HG02840 (cell line): Measurements from ENCODE around the gene PIAS1.
A peak's percentile ranks its signal among the peaks of the same experiment; 100 is the strongest.
"Not testable (repeated sequence)": the region's sequence is repeated elsewhere in the genome, so short reads cannot be mapped to it uniquely, and the experiment has no call there.

ENCODE experiments used
- ATAC-seq: cut with Tn5 transposase; IDR thresholded peaks from one replicate; pipeline ENCODE4 v1.9.1; 2021; ENCODE audit warnings: mild to moderate bottlenecking, moderate library complexity, moderate number of reproducible peaks; ENCODE audit not compliant: unreplicated experiment, low FRiP score

Gene PIAS1

GRCh38 chr15:68053701-68054627 lies at the start of gene PIAS1:
TSS of gene PIAS1 (plus strand) at chr15:68054315. CDS start at chr15:68054327, 12 bp downstream.
- ATAC-seq = peak; percentile 76

GRCh38 chr15:68007642-68008041 lies 46.5 kb upstream of the PIAS1 start:
- ATAC-seq = not testable (repeated sequence)

GRCh38 chr15:68010361-68011153 lies 43.6 kb upstream of the PIAS1 start:
- no peak for ATAC-seq

GRCh38 chr15:68012911-68013310 lies 41.2 kb upstream of the PIAS1 start:
- no peak for ATAC-seq

GRCh38 chr15:68014219-68014618 lies 39.9 kb upstream of the PIAS1 start:
- ATAC-seq = no peak

GRCh38 chr15:68015244-68015643 lies 38.9 kb upstream of the PIAS1 start:
- ATAC-seq = no peak

GRCh38 chr15:68017201-68017600 lies 36.9 kb upstream of the PIAS1 start:
- no peak for ATAC-seq

- ATAC-seq = no peak
Measured at GRCh38 chr15:68018797-68019444, 35.2 kb upstream of the PIAS1 start.

GRCh38 chr15:68019814-68020525 lies 34.1 kb upstream of the PIAS1 start:
- no peak for ATAC-seq

- ATAC-seq = no peak
Measured at GRCh38 chr15:68020685-68021084, 33.4 kb upstream of the PIAS1 start.

GRCh38 chr15:68022061-68022460 lies 32.1 kb upstream of the PIAS1 start:
- ATAC-seq = no peak

GRCh38 chr15:68023307-68024101 lies 30.6 kb upstream of the PIAS1 start:
- no peak for ATAC-seq

GRCh38 chr15:68025835-68026424 lies 28.2 kb upstream of the PIAS1 start:
- ATAC-seq = no peak

- ATAC-seq = no peak
Measured at GRCh38 chr15:68027388-68027787, 26.7 kb upstream of the PIAS1 start.

GRCh38 chr15:68028137-68028887 lies 25.8 kb upstream of the PIAS1 start:
- no peak for ATAC-seq

- no peak for ATAC-seq
Measured at GRCh38 chr15:68028888-68029207, 25.3 kb upstream of the PIAS1 start.

- ATAC-seq = no peak
Measured at GRCh38 chr15:68029959-68030358, 24.2 kb upstream of the PIAS1 start.

GRCh38 chr15:68031404-68031803 lies 22.7 kb upstream of the PIAS1 start:
- ATAC-seq = no peak

- ATAC-seq = no peak
Measured at GRCh38 chr15:68032672-68033071, 21.4 kb upstream of the PIAS1 start.
